Fibroblast of mammary gland (primary cell): ENCODE measurements around the gene ASPA.

Experiments used
- DNase-seq: peaks from one replicate; pipeline ENCODE4 v3.0.0-alpha.2; 2010; ENCODE audit warnings: low read depth
- H3K4me3 ChIP-seq: 2 replicates; pipeline ENCODE4 v1.5.1; 2011; ENCODE audit warnings: low read depth, mild to moderate bottlenecking, low read length, moderate library complexity; ENCODE audit not compliant: control insufficient read depth
- TF ChIP-seq, protein P1 (sequence below): conservative IDR thresholded peaks from 2 replicates; pipeline ENCODE4 v1.5.1; 2011; ENCODE audit warnings: low read depth, low read length, inconsistent platforms; ENCODE audit not compliant: control insufficient read depth, insufficient read depth

ASPA gene

DNA sequence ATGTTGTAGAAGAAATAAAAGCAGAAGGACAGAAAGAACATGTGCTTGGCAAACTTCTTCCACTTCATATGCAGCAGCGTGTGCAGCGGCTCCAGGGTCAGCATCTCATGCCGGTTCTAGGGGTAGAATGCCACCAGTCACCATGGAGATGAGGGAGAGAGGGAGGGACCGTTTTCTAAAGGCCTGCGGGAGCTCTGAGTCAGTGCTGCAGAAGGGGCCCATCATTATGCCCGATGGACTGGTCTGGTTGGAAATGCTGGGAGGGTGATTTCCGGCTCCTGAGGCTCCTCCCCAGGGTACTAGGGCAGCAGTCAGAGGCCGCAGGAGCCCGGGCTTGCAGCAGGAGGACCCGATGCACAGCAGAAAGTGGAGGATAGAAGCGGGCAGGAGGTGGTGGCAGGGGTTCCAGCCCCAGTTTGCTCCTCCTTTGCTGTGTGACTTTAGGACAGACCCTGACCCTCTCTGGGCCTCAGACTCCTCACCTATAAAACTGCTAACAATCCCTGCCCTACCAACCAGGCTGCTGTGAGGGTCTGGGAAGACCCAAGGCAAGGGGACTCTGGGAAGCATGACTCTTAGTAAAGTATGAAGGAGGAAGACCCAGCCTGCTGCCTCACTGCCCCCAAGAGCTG lies 53.2 kb downstream of the ASPA start:
- DNase-seq, result no peak
- H3K4me3 ChIP-seq, result no peak overlapping the region
- TF ChIP-seq, protein P1, sequence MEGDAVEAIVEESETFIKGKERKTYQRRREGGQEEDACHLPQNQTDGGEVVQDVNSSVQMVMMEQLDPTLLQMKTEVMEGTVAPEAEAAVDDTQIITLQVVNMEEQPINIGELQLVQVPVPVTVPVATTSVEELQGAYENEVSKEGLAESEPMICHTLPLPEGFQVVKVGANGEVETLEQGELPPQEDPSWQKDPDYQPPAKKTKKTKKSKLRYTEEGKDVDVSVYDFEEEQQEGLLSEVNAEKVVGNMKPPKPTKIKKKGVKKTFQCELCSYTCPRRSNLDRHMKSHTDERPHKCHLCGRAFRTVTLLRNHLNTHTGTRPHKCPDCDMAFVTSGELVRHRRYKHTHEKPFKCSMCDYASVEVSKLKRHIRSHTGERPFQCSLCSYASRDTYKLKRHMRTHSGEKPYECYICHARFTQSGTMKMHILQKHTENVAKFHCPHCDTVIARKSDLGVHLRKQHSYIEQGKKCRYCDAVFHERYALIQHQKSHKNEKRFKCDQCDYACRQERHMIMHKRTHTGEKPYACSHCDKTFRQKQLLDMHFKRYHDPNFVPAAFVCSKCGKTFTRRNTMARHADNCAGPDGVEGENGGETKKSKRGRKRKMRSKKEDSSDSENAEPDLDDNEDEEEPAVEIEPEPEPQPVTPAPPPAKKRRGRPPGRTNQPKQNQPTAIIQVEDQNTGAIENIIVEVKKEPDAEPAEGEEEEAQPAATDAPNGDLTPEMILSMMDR, result no peak

- no peak for DNase-seq
- H3K4me3 ChIP-seq, result no peak overlapping the region
- TF ChIP-seq, protein P1, result no peak
Measured at GRCh38 chr17:3529817-3530741, 54.3 kb downstream of the ASPA start.

GRCh38 chr17:3531266-3532101 lies 55.7 kb downstream of the ASPA start:
- DNase-seq, result no peak
- TF ChIP-seq, protein P1, result no peak
- H3K4me3 ChIP-seq, result no peak overlapping the region

DNA sequence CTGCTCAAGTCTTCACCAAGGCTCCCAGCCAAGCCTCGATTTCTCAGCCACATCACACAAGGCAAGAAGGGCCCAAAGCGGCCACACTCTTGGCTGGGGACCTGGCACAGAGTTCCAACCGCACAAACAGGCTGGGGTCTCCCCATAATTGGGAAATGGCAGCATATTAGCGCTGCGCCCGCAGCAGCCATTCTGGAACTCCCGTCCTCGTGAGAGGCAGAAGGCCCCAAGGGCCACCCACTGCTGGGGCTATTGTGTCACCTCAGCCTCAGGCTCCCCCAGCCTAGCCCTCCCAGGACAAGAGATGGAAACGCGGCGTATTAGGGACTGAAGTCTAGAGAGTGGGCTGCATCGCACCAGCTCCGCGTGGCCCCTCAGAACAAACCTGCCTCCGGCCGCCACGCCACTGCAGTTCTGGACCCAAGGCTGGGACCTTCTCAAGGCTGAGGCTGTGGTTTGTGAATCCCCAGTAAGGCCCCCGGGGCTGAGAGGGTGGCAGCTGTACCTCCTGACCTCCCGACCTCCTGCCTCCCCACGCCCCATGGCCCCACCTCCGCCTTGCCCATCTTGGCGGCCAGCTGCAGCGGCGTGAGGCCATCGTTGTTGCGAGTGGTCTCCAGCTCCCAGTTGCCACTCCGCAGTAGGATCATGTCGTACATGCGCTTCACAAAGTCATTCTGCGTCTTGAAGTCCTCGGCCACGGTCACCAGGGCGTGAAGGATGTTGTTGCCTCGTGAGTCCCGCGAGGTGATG lies 56.5 kb downstream of the ASPA start:
- H3K4me3 ChIP-seq, result no peak overlapping the region
- DNase-seq, result no peak
- TF ChIP-seq, protein P1, result no peak

- DNase-seq, result no peak
- H3K4me3 ChIP-seq, result no peak overlapping the region
- TF ChIP-seq, protein P1, result no peak
Measured at GRCh38 chr17:3532859-3533142, 57.0 kb downstream of the ASPA start.

DNA sequence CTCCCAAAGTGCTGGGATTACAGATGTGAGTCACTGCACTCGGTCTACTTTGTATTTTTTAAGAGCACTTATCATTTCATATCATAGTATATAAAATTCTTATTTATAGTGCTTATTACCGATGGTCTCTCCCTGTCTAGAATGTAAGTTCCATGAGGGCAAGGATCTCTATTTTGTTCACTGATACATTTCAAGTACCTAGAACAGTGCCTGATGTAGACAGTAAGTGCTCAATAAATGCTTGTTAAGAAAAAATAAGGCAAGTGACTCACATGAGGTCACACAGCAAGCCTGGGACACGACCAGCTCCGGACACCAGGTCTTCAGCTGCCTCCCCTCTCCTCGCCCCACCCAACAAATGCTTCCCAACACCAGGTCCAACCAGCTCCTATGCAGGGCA lies 58.0 kb downstream of the ASPA start:
- no peak for DNase-seq
- no peak overlapping the region for H3K4me3 ChIP-seq
- TF ChIP-seq, protein P1, result no peak
